Neural cell (in vitro differentiated cells): ENCODE results near the gene TIPRL. TPM values are rescaled to one million over a fixed set of nuclear protein-coding genes. Genes with fewer than 3 reads are reported as not detected.
"Not testable (repeated sequence)": the region's sequence is repeated elsewhere in the genome, so short reads cannot be mapped to it uniquely, and the experiment has no call there.

Source experiments
- H2AFZ ChIP-seq: fragments of 200-600, 300-800 bp; sonication (generic), shearing (Covaris generic); 2 replicates; pipeline ENCODE4 v1.6.0; 2014; ENCODE audit warnings: low read depth, mild to moderate bottlenecking, antibody characterized with exemption, low read length, moderate library complexity
- H3F3A ChIP-seq: fragments of 200-600 bp; shearing (Covaris generic); 2 replicates; pipeline ENCODE4 v1.6.1; 2016; ENCODE audit warnings: mild to moderate bottlenecking, moderate library complexity, mixed read lengths, antibody characterized with exemption, low read length; ENCODE audit not compliant: insufficient read depth, poor library complexity, severe bottlenecking
- H3K27ac ChIP-seq: fragments of 200-600, 300-800 bp; sonication (generic), shearing (Covaris generic); 2 replicates; pipeline ENCODE4 v1.5.1; 2014; ENCODE audit warnings: mild to moderate bottlenecking, low read length, moderate library complexity
- H3K27me3 ChIP-seq: fragments of 300-800, 200-600 bp; sonication (generic), shearing (Covaris generic); 2 replicates; pipeline ENCODE4 v1.6.0; 2014; ENCODE audit warnings: mild to moderate bottlenecking, low read depth, low read length, moderate library complexity; ENCODE audit not compliant: insufficient read depth
- H3K36me3 ChIP-seq: fragments of 300-800, 200-600 bp; sonication (generic), shearing (Covaris generic); 2 replicates; pipeline ENCODE4 v1.5.1; 2014; ENCODE audit warnings: mild to moderate bottlenecking, antibody characterized with exemption, low read length, moderate library complexity; ENCODE audit not compliant: insufficient read depth
- H3K4me2 ChIP-seq: fragments of 300-800, 200-600 bp; sonication (generic), shearing (Covaris generic); 2 replicates; pipeline ENCODE4 v1.6.0; 2014; ENCODE audit warnings: mild to moderate bottlenecking, low read length
- H3K4me3 ChIP-seq: fragments of 300-800, 200-600 bp; sonication (generic), shearing (Covaris generic); 2 replicates; pipeline ENCODE4 v1.5.1; 2014; ENCODE audit warnings: mild to moderate bottlenecking, low read length, moderate library complexity
- H3K79me2 ChIP-seq: fragments of 200-600 bp; shearing (Covaris generic); replicated peaks from 2 replicates; pipeline ENCODE4 v1.6.0; 2014; ENCODE audit warnings: mild to moderate bottlenecking, low read length, moderate library complexity; ENCODE audit not compliant: insufficient read depth
- H3K9ac ChIP-seq: fragments of 300-800, 200-600 bp; sonication (generic), shearing (Covaris generic); 2 replicates; pipeline ENCODE4 v1.6.1; 2016; ENCODE audit warnings: mild to moderate bottlenecking, low read length, mixed read lengths
- H3K9me2 ChIP-seq: fragments of 200-600 bp; shearing (Covaris generic); 2 replicates; pipeline ENCODE4 v1.6.1; 2016; ENCODE audit warnings: mild to moderate bottlenecking, low read length, mixed read lengths; ENCODE audit not compliant: insufficient read depth
- H3K9me3 ChIP-seq: fragments of 200-600, 300-800 bp; sonication (generic), shearing (Covaris generic); 2 replicates; pipeline ENCODE4 v1.6.1; 2016; ENCODE audit warnings: mild to moderate bottlenecking, mixed run types, low read length, moderate library complexity, mixed read lengths
- H4K20me1 ChIP-seq: fragments of 200-600 bp; shearing (Covaris generic); 2 replicates; pipeline ENCODE4 v1.6.1; 2016; ENCODE audit warnings: mild to moderate bottlenecking, mixed run types; ENCODE audit not compliant: insufficient read depth
- CTCF ChIP-seq: fragments of 450-650 bp; IDR thresholded peaks from 2 replicates; pipeline ENCODE4 v1.5.1; 2014; ENCODE audit warnings: antibody characterized with exemption, mild to moderate bottlenecking, moderate library complexity; ENCODE audit not compliant: poor library complexity, severe bottlenecking
- EP300 ChIP-seq: fragments of 450-650 bp; conservative IDR thresholded peaks from 2 replicates; pipeline ENCODE4 v1.6.1; 2014; ENCODE audit warnings: antibody characterized with exemption, mild to moderate bottlenecking, moderate library complexity; ENCODE audit not compliant: poor library complexity, severe bottlenecking
- EZH2 ChIP-seq: fragments of 200-600, 300-800 bp; shearing (Covaris generic), sonication (generic); IDR thresholded peaks from 2 replicates; pipeline ENCODE4 v1.6.1; 2014; ENCODE audit warnings: antibody characterized with exemption, low read length, borderline replicate concordance, mild to moderate bottlenecking; ENCODE audit not compliant: insufficient read depth, poor library complexity, severe bottlenecking
- MXI1 ChIP-seq: fragments of 450-650 bp; conservative IDR thresholded peaks from 2 replicates; pipeline ENCODE4 v1.6.1; 2014; ENCODE audit warnings: antibody characterized with exemption, mild to moderate bottlenecking; ENCODE audit not compliant: poor library complexity, severe bottlenecking
- POLR2AphosphoS5 ChIP-seq: IDR thresholded peaks from 2 replicates; pipeline ENCODE4 v1.6.1; 2012
- RAD21 ChIP-seq: fragments of 450-650 bp; conservative IDR thresholded peaks from 2 replicates; pipeline ENCODE4 v1.6.1; 2014; ENCODE audit warnings: antibody characterized with exemption, mild to moderate bottlenecking, moderate library complexity
- REST ChIP-seq: IDR thresholded peaks from 2 replicates; pipeline ENCODE4 v1.6.1; 2012; ENCODE audit warnings: borderline replicate concordance
- SMC3 ChIP-seq: fragments of 450-650 bp; conservative IDR thresholded peaks from 2 replicates; pipeline ENCODE4 v1.6.1; 2014; ENCODE audit warnings: antibody characterized with exemption, mild to moderate bottlenecking, moderate library complexity; ENCODE audit not compliant: poor library complexity
- TAF1 ChIP-seq: IDR thresholded peaks from 2 replicates; pipeline ENCODE4 v1.6.1; 2012; ENCODE audit warnings: low read depth
- polyA plus RNA-seq: library from polyadenylated mRNA; depleted of rRNA; stranded (reverse); fragments of >200 nt; gene quantifications from 2 replicates; pipeline ENCODE4 v1.2.3, GENCODE V29; 2014

Gene TIPRL
- polyA plus RNA-seq, 1 donor from 2014 or later: 131 TPM

GRCh38 chr1:168199056-168199455 is 20.3 kb downstream of the TIPRL start:
- H3F3A ChIP-seq: no peaks in the 10 kb centered on the region
- H2AFZ ChIP-seq: no peak overlapping the region
- no peak overlapping the region for H3K4me3 ChIP-seq
- no peaks in the 10 kb centered on the region for H3K36me3 ChIP-seq
- H3K9me2 ChIP-seq: no peaks in the 10 kb centered on the region
- H3K4me2 ChIP-seq: no peak overlapping the region
- no peaks in the 10 kb centered on the region for H3K27me3 ChIP-seq
- H3K9ac ChIP-seq: no peak overlapping the region
- H3K9me3 ChIP-seq: no peaks in the 10 kb centered on the region
- no peak for TF ChIP-seq POLR2AphosphoS5
- TF ChIP-seq RAD21: no peak
- TF ChIP-seq EZH2: no peak
- no peaks in the 10 kb centered on the region for H4K20me1 ChIP-seq
- H3K27ac ChIP-seq: no peak overlapping the region
- no peaks in the 10 kb centered on the region for H3K79me2 ChIP-seq

- Histone ChIP-seq H3K79me2 (no peaks in the 10 kb centered on the region), H3K36me3 (no peaks in the 10 kb centered on the region), H3K27ac (no peak overlapping the region), H3K4me2 (no peak overlapping the region), H3K4me3 (no peak overlapping the region), H3K9me3 (no peaks in the 10 kb centered on the region), H2AFZ (no peak overlapping the region), H3K27me3 (no peaks in the 10 kb centered on the region), H3K9ac (no peak overlapping the region), H4K20me1 (no peaks in the 10 kb centered on the region), H3K9me2 (no peaks in the 10 kb centered on the region), H3F3A (no peaks in the 10 kb centered on the region)
- TF ChIP-seq POLR2AphosphoS5: no peak
- TF ChIP-seq CTCF: no peak
- no peak for TF ChIP-seq EZH2
- TF ChIP-seq TAF1: no peak
- no peak for TF ChIP-seq SMC3
- no peak for TF ChIP-seq EP300
- no peak for TF ChIP-seq MXI1
- no peak for TF ChIP-seq RAD21
- TF ChIP-seq REST: no peak
Observed at GRCh38 chr1:168202941-168203654, 24.3 kb downstream of the TIPRL start.

GRCh38 chr1:168206111-168206510 is 27.3 kb downstream of the TIPRL start:
- Histone ChIP-seq H3K4me3 (no peak overlapping the region), H3K79me2 (no peaks in the 10 kb centered on the region), H3K4me2 (no peak overlapping the region), H3K27ac (no peak overlapping the region), H2AFZ (no peak overlapping the region), H3K27me3 (no peaks in the 10 kb centered on the region), H4K20me1 (no peaks in the 10 kb centered on the region), H3K9ac (no peak overlapping the region), H3K36me3 (no peaks in the 10 kb centered on the region), H3K9me3 (peaks cover under 1% of the 10 kb centered on the region), H3F3A (no peaks in the 10 kb centered on the region), H3K9me2 (no peaks in the 10 kb centered on the region)
- TF ChIP-seq REST (no peak), RAD21 (no peak), EP300 (no peak), SMC3 (no peak)

DNA sequence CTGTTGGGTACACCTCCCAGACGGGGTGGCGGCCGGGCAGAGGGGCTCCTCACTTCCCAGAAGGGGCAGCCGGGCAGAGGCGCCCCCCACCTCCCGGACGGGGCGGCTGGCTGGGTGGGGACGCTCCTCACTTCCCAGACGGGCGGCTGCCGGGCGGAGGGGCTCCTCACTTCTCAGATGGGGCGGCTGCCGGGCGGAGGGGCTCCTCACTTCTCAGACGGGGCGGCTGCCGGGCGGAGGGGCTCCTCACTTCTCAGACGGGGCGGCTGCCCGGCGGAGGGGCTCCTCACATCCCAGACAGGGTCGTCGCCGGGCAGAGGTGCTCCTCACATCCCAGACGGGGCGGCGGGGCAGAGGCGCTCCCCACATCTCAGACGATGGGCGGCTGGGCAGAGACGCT is 28.9 kb downstream of the TIPRL start:
- not testable (repeated sequence) for H3F3A ChIP-seq, H3K9me3 ChIP-seq, H3K79me2 ChIP-seq, H3K4me3 ChIP-seq, H4K20me1 ChIP-seq, H3K27me3 ChIP-seq, H3K36me3 ChIP-seq, H3K9me2 ChIP-seq, H3K4me2 ChIP-seq, H2AFZ ChIP-seq, H3K9ac ChIP-seq, H3K27ac ChIP-seq
